CD4-positive, alpha-beta T cell treated with Interleukin-15 for 4 hours (primary cell): ENCODE data around the gene DNTTIP2.
"Not testable (repeated sequence)": the region's sequence is repeated elsewhere in the genome, so short reads cannot be mapped to it uniquely, and the experiment has no call there.

Experiments
- DNase-seq: peaks from one replicate; pipeline ENCODE4 v3.0.0-alpha.2; 2020; ENCODE audit warnings: low spot score

Gene DNTTIP2, protein sequence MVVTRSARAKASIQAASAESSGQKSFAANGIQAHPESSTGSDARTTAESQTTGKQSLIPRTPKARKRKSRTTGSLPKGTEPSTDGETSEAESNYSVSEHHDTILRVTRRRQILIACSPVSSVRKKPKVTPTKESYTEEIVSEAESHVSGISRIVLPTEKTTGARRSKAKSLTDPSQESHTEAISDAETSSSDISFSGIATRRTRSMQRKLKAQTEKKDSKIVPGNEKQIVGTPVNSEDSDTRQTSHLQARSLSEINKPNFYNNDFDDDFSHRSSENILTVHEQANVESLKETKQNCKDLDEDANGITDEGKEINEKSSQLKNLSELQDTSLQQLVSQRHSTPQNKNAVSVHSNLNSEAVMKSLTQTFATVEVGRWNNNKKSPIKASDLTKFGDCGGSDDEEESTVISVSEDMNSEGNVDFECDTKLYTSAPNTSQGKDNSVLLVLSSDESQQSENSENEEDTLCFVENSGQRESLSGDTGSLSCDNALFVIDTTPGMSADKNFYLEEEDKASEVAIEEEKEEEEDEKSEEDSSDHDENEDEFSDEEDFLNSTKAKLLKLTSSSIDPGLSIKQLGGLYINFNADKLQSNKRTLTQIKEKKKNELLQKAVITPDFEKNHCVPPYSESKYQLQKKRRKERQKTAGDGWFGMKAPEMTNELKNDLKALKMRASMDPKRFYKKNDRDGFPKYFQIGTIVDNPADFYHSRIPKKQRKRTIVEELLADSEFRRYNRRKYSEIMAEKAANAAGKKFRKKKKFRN

GRCh38 chr1:93878889-93879586 lies at the start of gene DNTTIP2:
Gene DNTTIP2, minus strand, starts transcription at chr1:93879206. Its CDS starts 58 bp downstream, at chr1:93879148.
- DNase-seq = peak; percentile 88

DNA sequence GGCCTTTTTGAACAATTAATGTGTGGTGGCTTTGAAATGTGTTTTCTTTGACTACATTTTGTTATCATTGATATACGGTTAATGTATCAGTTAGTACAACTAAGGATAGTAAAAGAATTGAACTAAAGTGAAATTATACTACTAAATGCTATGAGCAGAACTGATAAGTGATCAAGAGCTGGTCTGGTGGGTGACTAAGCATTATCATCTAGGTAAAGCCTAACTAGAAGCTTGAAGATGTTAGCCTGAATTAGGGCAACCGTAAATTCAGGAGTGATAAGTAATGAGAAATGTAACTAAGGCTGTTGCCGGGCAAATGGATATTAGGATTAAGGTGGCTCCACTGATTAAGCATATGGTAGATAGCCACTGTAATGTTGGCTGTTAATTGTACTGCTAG lies 46.2 kb upstream of the DNTTIP2 start:
- DNase-seq = no peak

GRCh38 chr1:93919780-93920179 lies 40.8 kb upstream of the DNTTIP2 start:
- no peak for DNase-seq

DNA sequence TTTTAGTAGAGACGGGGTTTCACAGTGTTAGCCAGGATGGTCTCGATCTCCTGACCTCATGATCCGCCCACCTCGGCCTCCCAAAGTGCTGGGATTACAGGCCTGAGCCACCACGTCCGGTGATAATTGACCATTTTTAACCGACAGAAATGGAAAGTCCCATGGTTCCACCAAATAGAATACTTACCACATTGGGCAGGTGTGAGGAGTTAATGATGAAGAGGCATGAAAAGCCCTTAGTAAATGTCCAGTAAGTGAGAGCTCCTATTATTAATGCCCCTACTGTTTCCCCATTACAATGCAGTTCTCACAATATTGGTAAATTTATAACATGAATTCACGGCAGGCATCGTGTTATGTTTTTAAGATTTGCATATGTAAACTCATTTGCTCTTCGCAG lies 38.3 kb upstream of the DNTTIP2 start:
- no peak for DNase-seq

- not testable (repeated sequence) for DNase-seq
These were observed 31.9 kb upstream of the DNTTIP2 start for GRCh38 chr1:93910880-93911279.

DNA sequence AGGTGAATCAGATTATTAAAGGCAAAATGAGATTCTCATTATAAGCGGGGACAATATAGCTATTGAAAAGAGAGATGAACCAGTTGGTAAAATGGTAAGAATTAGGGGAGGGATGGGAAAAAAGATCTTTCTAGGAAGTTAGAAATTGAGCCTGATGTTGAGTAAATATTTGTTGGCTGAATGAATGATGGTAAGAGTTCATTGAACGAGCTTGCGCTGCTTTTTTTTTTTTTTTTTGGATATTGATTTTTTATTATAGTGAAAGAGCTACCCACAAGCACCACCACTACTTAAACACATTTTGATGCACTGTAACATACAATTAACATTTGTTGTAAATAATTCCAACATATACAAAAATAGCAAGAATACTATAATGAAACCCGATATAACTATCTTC lies 31.3 kb upstream of the DNTTIP2 start:
- no peak for DNase-seq

- DNase-seq = peak; percentile 92
These were observed 30.4 kb upstream of the DNTTIP2 start, which contains the start of gene GCLM for GRCh38 chr1:93909146-93910050. Gene GCLM, minus strand, starts transcription at chr1:93909430. Its CDS starts 267 bp downstream, at chr1:93909163.

DNA sequence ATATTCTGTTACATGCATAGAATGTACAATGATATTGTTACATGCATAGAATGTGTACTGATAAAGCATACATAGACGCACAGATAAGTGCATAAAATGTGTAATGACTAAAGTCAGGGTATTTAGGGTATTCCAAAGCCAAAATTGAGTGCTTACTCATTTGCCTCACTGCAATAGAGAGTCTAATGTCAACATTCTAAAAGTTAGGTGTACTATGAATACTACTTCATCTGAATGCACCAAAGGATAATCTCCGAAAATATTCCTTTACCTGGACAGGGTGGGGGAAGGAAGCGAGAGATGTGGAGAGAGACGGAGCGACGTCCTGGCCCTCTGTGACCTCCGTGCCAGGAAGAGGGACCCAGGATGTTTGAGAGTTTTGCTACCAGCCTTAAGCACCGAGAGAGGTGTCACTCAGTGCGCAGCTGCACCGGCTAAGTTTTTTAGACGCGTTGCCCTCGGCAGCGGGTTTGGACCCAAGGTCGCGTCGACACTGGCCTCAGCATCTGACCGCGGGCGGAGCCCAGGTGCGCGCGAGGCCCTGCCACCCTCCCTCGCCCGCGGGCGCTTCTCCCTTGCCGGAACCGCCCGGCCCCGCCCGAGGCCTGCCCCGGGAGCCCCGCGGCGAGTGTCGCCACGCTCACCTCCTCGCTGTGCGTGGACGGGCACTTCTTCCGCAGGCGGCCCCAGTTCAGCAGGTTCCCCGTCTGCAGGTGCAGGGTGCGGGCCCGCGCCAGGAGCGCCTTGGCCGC lies 29.6 kb upstream of the DNTTIP2 start:
- peak; percentile 34 for DNase-seq

- no peak for DNase-seq
These were observed 28.7 kb upstream of the DNTTIP2 start for GRCh38 chr1:93907718-93908117.

DNA sequence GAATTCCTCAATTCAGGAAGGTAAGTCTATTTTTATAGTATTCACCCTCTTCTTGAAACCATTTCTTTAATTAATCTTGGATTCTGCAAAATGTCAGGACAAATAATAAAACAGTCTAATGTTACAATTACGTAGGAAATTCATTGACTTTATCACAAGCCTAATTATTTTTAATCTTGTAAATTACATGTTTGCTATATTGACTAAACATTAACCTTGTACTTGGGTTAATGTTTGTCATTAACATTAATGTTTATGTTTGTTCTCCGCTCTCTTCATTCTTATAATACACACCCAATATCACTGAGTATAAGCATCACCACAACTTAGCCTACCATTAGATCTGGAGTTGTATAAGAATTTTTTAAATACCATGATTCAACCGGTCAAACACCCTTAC lies 27.5 kb upstream of the DNTTIP2 start:
- DNase-seq = no peak

GRCh38 chr1:93905734-93906133 lies 26.7 kb upstream of the DNTTIP2 start:
- no peak for DNase-seq

DNA sequence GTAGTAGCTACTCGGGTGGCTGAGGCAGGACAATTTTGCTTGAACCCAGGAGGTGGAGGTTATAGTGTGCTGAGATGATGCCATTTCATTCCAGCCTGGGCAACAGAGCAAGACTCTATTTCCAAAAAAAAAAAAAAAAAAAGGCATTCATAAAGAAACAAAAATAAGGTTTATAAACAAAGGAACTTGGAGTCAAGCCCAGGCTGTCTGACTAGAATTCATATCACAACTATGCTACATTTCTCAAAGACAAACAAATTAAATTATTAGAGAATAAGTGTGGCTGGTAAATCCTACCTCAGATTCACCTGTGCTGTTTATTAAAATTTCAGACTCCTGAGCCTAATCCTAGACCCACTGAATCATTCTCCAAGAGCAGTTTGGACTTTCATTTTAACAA lies 26.0 kb upstream of the DNTTIP2 start:
- DNase-seq = no peak

DNA sequence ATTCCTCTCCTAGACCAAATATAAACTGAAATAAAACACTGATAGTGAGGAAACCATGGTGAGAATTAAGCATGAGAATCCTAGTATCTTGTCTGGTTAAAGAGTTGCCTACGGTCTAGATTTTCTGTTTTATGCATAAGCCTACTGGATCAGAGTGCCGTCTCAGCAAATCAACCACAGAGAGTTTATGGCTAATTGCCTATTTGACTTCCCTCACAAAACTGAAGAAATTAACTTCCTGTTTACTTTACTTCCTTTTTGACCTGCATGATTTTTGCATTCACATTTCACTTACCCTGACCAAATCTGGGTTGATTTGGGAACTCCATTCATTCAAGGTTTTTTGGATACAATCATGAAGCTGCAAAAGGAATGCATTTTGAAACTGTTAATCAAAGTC lies 25.2 kb upstream of the DNTTIP2 start:
- DNase-seq = peak; percentile 28

GRCh38 chr1:93900723-93901504 lies 21.9 kb upstream of the DNTTIP2 start:
- no peak for DNase-seq

- DNase-seq = no peak
These were observed 20.7 kb upstream of the DNTTIP2 start for GRCh38 chr1:93899543-93900207.

DNA sequence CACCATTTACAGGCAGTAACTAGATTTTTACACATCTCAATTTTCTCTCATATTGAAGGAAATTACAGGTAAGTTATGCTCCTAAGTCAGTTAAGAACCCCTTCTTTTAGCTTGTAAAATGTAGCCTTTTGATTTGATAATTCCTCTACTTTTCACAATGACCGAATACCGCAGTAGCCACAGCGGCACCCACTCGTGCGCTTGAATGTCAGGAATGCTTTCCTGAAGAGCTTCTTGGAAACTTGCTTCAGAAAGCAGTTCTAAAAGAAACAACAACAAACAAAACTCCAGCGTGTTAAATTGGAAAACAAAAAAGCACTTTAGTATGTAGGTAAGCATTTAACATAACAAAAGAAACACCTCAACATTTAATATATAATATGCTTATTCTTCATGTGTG lies 9.9 kb upstream of the DNTTIP2 start:
- DNase-seq = no peak

GRCh38 chr1:93882269-93882668 lies 3.3 kb upstream of the DNTTIP2 start:
- DNase-seq = no peak

GRCh38 chr1:93880731-93881130 lies 1.7 kb upstream of the DNTTIP2 start:
- no peak for DNase-seq

DNA sequence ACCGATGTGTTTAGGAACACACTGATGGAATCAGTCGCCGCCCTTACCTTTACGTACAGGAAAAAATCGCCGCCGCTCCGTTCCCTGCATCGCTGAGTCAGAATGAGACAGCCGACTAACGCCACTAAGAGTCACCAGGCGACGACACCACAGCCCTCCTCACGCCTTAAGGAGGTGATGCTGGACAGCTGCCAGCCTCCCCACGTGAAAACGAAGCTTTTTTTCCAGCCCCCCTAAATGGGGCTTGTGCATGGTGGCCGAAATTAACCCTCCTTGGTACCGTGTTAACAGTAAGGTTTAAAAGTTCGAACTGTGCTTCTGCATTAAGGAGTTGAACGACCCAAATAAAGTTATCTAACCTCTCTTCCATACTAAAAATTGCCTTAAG lies 511 bp downstream of the DNTTIP2 start:
- DNase-seq = peak; percentile 70
